ENCODE measurements around the gene PTPRM. TPM values are rescaled to one million over a fixed set of nuclear protein-coding genes. Genes with fewer than 3 reads are reported as not detected.

PTPRM gene
- polyA plus RNA-seq, 1 donor from 2014 or later, result 126 TPM

DNA sequence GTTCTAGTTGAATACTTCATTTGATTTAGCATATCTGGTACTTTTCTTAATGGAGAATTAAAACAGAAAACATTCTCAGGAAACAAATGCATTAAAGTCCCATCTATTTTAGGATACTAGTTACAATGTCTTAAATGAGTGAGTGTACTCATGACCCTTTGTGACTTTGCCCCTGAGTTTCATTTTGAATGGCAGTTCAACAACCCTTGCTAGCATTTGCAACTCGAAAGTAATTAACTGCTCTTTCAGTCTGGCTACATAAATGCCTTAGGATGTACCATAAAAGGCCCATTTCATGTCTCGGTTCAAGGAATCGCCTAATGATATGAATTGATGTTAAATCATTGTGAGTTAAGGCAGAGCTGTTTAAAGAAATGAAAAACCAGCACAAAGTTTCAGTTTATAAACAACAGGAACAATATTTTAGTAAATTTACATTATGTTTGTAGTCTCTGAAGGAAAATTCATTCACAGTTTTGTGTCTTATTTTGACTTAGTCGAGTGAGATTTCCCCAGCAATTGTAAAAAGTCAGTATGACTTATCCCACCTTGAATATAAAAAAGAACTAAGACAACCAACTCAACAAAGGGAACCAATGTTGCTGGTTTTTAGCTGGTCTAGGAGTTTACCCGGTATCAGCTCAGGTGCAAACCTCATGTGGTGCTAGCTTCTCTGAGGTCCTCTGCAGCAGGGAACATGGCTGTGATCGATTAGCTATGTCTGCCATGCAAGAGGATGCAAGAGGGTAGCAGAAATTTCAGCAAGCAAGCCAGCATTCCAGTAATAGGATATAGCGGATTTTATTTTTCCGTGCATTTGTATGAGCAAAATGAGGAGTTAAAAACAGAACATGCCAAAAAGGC, 386.2 kb downstream of the PTPRM start:
- no peaks in the 10 kb centered on the region for H3K27me3 ChIP-seq (ENCODE audit: insufficient read depth, low read depth, low read length)

DNA sequence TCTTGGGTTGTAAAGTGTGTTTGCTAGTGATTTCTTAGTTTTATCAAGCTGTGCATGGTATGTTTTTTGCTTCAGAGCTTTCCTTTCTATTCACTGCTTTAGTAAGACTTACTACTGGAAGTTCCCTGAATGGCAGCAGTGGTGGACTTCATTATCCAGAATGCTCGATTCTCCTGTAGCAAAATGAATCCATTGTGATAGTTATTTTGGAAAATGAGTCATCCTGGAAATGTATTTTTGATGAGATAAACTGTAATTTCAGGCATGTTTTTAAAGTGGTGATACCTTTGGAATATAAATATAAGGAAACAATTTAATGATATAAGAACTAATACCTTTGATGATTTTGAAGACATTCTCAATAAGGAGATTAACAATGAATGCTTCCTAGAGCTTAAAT, 387.1 kb downstream of the PTPRM start:
- Histone ChIP-seq H3K4me2 (ENCODE audit: low read length) (no peak overlapping the region), H4K20me1 (ENCODE audit: insufficient read depth) (no peaks in the 10 kb centered on the region), H3K4me3 (ENCODE audit: low read length) (no peak overlapping the region), H3K9me2 (ENCODE audit: insufficient read depth, low read length) (no peaks in the 10 kb centered on the region), H3F3A (ENCODE audit: insufficient read depth, low read length, poor library complexity, severe bottlenecking) (no peaks in the 10 kb centered on the region), H3K36me3 (ENCODE audit: insufficient read depth, low read length) (no peaks in the 10 kb centered on the region), H3K27ac (ENCODE audit: low read length) (no peak overlapping the region), H3K27me3 (ENCODE audit: insufficient read depth, low read depth, low read length) (no peaks in the 10 kb centered on the region), H2AFZ (ENCODE audit: low read depth, low read length) (no peak overlapping the region), H3K79me2 (replicated peaks; ENCODE audit: insufficient read depth, low read length) (no peaks in the 10 kb centered on the region), H3K9ac (ENCODE audit: low read length) (no peak overlapping the region), H3K9me3 (ENCODE audit: low read length) (no peaks in the 10 kb centered on the region)
- TF ChIP-seq MXI1 (conservative IDR thresholded peaks at IDR 0.05; ENCODE audit: poor library complexity, severe bottlenecking) (no peak), TAF1 (IDR thresholded peaks at IDR 0.05; ENCODE audit: low read depth) (no peak), EZH2 (IDR thresholded peaks at IDR 0.05; ENCODE audit: borderline replicate concordance, insufficient read depth, low read length, poor library complexity, severe bottlenecking) (no peak), SMC3 (conservative IDR thresholded peaks at IDR 0.05; ENCODE audit: poor library complexity) (no peak), EP300 (conservative IDR thresholded peaks at IDR 0.05; ENCODE audit: poor library complexity, severe bottlenecking) (no peak), POLR2AphosphoS5 (IDR thresholded peaks at IDR 0.05) (no peak), RAD21 (conservative IDR thresholded peaks at IDR 0.05) (no peak)
- TF ChIP-seq, protein P1, sequence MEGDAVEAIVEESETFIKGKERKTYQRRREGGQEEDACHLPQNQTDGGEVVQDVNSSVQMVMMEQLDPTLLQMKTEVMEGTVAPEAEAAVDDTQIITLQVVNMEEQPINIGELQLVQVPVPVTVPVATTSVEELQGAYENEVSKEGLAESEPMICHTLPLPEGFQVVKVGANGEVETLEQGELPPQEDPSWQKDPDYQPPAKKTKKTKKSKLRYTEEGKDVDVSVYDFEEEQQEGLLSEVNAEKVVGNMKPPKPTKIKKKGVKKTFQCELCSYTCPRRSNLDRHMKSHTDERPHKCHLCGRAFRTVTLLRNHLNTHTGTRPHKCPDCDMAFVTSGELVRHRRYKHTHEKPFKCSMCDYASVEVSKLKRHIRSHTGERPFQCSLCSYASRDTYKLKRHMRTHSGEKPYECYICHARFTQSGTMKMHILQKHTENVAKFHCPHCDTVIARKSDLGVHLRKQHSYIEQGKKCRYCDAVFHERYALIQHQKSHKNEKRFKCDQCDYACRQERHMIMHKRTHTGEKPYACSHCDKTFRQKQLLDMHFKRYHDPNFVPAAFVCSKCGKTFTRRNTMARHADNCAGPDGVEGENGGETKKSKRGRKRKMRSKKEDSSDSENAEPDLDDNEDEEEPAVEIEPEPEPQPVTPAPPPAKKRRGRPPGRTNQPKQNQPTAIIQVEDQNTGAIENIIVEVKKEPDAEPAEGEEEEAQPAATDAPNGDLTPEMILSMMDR (IDR thresholded peaks at IDR 0.05; ENCODE audit: poor library complexity, severe bottlenecking), result no peak
- TF ChIP-seq, protein P2, sequence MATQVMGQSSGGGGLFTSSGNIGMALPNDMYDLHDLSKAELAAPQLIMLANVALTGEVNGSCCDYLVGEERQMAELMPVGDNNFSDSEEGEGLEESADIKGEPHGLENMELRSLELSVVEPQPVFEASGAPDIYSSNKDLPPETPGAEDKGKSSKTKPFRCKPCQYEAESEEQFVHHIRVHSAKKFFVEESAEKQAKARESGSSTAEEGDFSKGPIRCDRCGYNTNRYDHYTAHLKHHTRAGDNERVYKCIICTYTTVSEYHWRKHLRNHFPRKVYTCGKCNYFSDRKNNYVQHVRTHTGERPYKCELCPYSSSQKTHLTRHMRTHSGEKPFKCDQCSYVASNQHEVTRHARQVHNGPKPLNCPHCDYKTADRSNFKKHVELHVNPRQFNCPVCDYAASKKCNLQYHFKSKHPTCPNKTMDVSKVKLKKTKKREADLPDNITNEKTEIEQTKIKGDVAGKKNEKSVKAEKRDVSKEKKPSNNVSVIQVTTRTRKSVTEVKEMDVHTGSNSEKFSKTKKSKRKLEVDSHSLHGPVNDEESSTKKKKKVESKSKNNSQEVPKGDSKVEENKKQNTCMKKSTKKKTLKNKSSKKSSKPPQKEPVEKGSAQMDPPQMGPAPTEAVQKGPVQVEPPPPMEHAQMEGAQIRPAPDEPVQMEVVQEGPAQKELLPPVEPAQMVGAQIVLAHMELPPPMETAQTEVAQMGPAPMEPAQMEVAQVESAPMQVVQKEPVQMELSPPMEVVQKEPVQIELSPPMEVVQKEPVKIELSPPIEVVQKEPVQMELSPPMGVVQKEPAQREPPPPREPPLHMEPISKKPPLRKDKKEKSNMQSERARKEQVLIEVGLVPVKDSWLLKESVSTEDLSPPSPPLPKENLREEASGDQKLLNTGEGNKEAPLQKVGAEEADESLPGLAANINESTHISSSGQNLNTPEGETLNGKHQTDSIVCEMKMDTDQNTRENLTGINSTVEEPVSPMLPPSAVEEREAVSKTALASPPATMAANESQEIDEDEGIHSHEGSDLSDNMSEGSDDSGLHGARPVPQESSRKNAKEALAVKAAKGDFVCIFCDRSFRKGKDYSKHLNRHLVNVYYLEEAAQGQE (IDR thresholded peaks at IDR 0.05; ENCODE audit: borderline replicate concordance), result no peak

More for the DNA sequence above, 386.2 kb downstream of the PTPRM start:
- H3K4me2 ChIP-seq (ENCODE audit: low read length), result no peak overlapping the region
- no peaks in the 10 kb centered on the region for H3K9me3 ChIP-seq (ENCODE audit: low read length)
- H3K9ac ChIP-seq (ENCODE audit: low read length), result no peak overlapping the region
- no peaks in the 10 kb centered on the region for H3K36me3 ChIP-seq (ENCODE audit: insufficient read depth, low read length)
- no peak overlapping the region for H3K4me3 ChIP-seq (ENCODE audit: low read length)
- no peaks in the 10 kb centered on the region for H4K20me1 ChIP-seq (ENCODE audit: insufficient read depth)
- no peak overlapping the region for H2AFZ ChIP-seq (ENCODE audit: low read depth, low read length)
- no peak overlapping the region for H3K27ac ChIP-seq (ENCODE audit: low read length)
- no peaks in the 10 kb centered on the region for H3F3A ChIP-seq (ENCODE audit: insufficient read depth, low read length, poor library complexity, severe bottlenecking)
- H3K79me2 ChIP-seq (replicated peaks; ENCODE audit: insufficient read depth, low read length), result no peaks in the 10 kb centered on the region
- no peak for TF ChIP-seq TAF1 (IDR thresholded peaks at IDR 0.05; ENCODE audit: low read depth)
- TF ChIP-seq EP300 (conservative IDR thresholded peaks at IDR 0.05; ENCODE audit: poor library complexity, severe bottlenecking), result no peak
- no peak for TF ChIP-seq RAD21 (conservative IDR thresholded peaks at IDR 0.05)
- TF ChIP-seq, protein P1 (IDR thresholded peaks at IDR 0.05; ENCODE audit: poor library complexity, severe bottlenecking), result no peak
- TF ChIP-seq SMC3 (conservative IDR thresholded peaks at IDR 0.05; ENCODE audit: poor library complexity), result no peak
- TF ChIP-seq EZH2 (IDR thresholded peaks at IDR 0.05; ENCODE audit: borderline replicate concordance, insufficient read depth, low read length, poor library complexity, severe bottlenecking), result no peak
- no peak for TF ChIP-seq POLR2AphosphoS5 (IDR thresholded peaks at IDR 0.05)
- no peaks in the 10 kb centered on the region for H3K9me2 ChIP-seq (ENCODE audit: insufficient read depth, low read length)
